ENCODE results near the gene SLC5A1.

DNA sequence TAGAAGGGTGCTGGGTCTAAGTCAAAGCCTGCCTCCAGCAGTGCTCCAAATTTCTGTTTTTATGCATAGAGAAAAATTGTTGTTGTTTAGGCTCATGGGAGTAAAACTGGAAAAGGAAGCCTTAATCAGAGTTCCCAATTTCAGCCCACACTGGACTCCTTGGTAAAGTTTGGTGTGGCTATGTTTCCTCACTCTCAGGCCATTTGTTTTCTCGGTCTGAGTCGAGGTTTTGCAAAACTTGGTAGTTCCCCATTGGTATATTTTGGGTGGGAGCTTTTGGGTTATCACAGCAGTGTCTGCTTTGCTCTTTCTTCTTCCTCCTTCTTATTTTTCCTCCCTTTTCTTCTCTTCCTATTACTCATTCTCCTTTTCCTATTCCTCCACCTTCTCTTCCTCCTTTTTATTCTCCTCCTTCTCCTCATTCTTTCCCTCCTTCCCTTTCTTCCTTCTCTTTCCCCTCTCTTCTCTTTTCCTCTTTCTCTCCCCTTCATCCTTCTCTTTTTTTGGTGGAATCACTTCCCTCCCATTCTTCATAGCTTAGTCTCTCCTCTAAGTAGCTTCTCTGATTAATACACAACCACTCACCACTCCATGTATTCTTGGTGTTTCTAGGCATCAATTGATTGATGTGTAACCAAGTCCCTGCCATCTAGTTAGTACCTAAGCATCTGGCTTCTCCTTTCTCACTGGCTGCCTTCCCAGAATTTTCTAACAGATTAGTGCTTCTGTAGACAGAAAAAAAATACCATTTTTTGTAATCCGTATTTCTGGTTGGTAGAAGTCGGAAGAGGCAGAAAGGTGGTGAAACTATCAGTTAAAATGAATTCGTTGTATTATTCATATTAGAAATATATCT, 10.1 kb downstream of the SLC5A1 start:
- TF ChIP-seq RAD21 (conservative IDR thresholded peaks at IDR 0.05) (no peak), EZH2 (IDR thresholded peaks at IDR 0.05; ENCODE audit: borderline replicate concordance, insufficient read depth, low read length, poor library complexity, severe bottlenecking) (no peak), MXI1 (conservative IDR thresholded peaks at IDR 0.05; ENCODE audit: poor library complexity, severe bottlenecking) (no peak), TAF1 (IDR thresholded peaks at IDR 0.05; ENCODE audit: low read depth) (no peak), POLR2AphosphoS5 (IDR thresholded peaks at IDR 0.05) (no peak), EP300 (conservative IDR thresholded peaks at IDR 0.05; ENCODE audit: poor library complexity, severe bottlenecking) (no peak)
- TF ChIP-seq, protein P1, sequence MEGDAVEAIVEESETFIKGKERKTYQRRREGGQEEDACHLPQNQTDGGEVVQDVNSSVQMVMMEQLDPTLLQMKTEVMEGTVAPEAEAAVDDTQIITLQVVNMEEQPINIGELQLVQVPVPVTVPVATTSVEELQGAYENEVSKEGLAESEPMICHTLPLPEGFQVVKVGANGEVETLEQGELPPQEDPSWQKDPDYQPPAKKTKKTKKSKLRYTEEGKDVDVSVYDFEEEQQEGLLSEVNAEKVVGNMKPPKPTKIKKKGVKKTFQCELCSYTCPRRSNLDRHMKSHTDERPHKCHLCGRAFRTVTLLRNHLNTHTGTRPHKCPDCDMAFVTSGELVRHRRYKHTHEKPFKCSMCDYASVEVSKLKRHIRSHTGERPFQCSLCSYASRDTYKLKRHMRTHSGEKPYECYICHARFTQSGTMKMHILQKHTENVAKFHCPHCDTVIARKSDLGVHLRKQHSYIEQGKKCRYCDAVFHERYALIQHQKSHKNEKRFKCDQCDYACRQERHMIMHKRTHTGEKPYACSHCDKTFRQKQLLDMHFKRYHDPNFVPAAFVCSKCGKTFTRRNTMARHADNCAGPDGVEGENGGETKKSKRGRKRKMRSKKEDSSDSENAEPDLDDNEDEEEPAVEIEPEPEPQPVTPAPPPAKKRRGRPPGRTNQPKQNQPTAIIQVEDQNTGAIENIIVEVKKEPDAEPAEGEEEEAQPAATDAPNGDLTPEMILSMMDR (IDR thresholded peaks at IDR 0.05; ENCODE audit: poor library complexity, severe bottlenecking), result no peak

Data from neural cell (in vitro differentiated cells).